ENCODE measurements around the gene C20orf204. TPM values are rescaled to one million over a fixed set of nuclear protein-coding genes. Genes with fewer than 3 reads are reported as not detected.
A peak's percentile ranks its signal among the peaks of the same experiment; 100 is the strongest.

Gene C20orf204
- total RNA-seq, 1 donor from 2014 or later = 0.74 TPM

DNA sequence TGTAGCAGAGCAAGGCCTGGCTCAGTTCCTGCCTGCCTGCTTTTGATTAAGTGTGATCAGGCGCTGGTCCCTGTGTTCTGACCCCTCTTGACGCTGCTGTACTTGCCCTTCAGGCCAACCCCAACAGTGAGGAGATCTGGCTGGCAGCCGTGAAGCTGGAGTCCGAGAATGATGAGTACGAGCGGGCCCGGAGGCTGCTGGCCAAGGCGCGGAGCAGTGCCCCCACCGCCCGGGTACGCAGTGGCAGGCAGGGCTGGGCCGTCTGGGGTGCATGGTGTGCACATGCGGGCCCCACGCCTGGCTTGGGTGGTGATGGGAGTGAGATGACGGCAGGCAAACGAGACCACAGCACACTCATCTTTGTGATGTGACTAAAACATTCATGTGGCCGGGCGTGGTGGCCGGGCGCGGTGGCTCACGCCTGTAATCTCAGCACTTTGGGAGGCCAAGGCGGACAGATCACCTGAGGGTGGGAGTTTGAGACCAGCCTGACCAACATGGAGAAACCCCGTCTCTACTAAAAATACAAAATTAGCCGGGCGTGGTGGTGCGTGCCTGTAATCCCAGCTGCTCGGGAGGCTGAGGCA is 10.1 kb upstream of the C20orf204 start:
- DNase-seq (ENCODE audit: low spot score) = no peak

DNA sequence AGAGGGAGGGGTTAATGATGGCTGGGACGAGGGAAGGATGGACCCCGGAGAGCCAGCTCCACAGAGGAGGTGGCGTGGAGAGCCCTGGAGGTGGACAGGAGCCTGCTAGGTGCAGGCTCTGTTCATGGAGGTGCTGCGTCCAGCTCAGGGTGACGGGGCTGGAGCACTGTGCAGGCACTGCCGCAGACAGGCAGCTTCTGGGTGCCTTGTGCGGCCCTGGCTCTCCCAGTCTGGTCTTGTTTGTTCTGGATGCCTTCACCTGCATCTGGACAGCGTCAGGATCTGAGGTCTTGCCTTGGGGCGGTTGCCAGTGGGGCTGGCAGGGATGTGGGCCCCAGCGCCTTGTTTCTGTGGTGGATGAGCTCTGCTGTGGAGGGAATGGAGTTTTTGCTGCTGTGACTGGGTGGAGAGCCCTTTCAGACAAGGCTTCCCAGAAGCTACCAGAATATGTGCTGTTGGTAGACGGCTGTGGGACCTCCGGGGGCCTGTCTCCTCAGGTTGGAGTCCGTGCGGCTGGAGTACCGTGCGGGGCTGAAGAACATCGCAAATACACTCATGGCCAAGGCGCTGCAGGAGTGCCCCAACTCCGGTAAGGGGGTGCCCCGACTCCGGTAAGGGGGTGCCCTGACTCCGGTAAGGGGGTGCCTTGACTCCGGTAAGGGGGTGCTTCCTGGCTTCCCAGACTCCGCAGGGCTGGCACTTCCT is 7.8 kb upstream of the C20orf204 start:
- no peak for DNase-seq (ENCODE audit: low spot score)

DNA sequence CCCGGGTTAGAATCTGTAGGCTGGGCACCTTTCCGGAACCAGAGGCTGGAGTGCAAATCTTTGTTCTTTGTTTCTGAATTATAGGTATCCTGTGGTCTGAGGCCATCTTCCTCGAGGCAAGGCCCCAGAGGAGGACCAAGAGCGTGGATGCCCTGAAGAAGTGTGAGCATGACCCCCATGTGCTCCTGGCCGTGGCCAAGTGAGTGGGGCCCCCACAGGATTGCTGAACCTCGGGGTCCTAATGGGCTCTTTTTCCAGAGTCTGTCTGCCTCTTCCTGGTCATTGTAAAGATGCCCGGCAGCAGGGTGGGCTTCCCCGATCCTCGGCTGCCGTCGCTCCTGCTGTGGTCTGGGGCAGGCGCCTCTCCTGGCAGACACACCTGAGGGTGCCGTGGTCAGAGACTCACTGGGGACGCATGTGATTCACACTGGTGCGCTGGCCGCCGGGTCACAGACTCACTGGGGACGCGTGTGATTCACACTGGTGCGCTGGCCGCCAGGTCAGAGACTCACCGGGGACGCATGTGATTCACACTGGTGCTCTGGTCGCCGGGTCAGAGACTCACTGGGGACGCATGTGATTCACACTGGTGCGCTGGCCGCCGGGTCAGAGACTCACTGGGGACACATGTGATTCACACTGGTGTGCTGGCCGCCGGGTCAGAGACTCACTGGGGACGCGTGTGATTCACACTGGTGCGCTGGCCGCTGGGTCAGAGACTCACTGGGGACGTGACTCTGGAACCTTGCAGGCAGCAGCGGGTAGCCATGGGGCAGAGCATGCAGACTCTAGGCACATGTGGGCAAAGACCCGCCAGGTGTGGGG is 6.5 kb upstream of the C20orf204 start:
- DNase-seq (ENCODE audit: low spot score) = no peak

DNA sequence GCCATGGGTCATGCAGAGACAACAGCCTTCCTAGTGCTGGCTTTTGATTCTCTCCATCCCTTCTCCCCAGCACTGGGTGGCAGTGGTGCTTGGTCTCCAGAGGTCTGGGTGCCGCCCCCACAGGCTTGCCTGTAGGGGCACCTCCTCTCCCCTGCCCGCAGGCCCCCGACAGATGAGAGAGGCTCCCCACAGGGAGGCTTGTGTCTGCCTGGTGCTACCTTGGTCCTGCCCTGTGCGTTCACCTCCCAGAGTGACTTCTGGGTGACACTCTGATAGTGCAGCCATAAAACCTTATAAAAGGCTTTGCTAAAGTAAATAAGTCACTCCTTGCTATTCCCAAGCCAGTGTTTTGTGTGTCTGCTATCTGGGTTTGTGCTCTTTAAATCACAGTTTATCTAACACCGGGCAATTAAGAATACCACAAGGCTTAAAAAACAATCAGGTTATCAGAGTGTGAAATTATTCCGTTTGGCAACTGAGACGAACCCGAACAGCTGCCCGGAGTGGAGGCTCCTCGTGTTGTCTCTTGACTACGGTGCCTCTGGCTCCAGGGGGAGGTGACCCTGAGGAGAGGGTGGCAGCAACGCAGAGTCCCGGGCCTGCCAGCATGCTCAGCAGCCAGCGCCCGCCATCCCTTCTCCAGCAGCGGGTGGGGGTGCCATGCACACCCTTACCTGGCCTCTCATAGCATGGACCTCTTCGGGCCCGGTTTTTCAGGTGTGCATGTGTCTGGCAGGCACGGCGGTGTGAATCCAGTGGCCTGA is 5.4 kb upstream of the C20orf204 start:
- DNase-seq (ENCODE audit: low spot score) = no peak

DNA sequence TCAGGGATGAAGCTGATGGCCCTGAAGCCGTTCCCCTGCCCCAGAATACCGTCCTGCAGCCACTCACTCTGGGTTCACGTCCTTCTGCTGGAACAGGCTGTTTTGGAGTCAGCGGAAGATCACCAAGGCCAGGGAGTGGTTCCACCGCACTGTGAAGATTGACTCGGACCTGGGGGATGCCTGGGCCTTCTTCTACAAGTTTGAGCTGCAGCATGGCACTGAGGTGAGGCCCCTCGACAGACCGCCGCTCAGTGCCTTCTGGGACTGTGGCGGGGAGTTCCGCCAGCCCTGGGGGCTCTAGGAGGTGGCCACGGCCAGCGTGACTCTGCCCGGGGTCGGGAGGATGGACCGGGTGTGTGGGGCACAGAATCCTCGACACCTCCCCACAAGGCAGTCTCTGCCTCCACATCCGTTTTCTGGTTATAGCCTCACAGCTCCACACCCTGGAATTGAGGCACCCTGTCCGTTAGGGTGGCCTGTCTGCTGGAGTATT is 4.1 kb upstream of the C20orf204 start:
- no peak for DNase-seq (ENCODE audit: low spot score)

DNA sequence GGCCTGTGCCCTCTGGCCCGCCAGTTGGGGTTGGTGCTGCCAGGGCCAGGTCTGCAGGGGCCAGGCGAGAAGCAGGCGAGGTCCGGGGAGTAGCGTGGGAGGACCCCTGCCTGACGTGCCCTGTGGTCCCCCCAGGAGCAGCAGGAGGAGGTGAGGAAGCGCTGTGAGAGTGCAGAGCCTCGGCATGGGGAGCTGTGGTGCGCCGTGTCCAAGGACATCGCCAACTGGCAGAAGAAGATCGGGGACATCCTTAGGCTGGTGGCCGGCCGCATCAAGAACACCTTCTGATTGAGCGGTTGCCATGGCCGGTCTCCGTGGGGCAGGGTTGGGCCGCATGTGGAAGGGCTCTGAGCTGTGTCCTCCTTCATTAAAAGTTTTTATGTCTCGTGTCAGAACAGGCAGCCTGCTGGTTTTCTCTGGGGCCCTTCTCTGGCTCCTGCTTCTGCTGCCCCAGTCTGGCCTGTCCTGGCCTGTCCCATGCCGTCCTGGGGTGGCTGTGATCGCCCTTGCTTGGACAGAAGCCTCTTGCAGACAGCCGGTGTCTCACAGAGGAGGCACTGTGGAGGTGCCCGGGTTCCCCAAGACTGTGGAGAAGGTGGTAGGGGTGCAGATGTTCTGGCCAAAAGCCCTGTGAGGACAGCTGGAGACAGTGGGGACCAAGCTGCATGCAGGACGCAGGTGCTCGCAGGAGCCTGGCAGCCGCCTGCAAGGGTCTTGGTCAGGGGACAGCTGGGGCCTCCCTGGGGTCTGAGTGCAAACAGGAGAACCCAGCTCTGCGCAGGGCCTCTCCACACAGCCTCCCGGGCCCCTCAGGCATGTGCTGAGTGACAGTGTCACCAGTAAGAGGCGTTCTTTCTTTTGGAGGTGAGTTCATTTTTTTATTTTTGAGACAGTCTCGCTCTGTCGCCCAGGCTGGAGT is 3.0 kb upstream of the C20orf204 start:
- DNase-seq (ENCODE audit: low spot score) = no peak

DNA sequence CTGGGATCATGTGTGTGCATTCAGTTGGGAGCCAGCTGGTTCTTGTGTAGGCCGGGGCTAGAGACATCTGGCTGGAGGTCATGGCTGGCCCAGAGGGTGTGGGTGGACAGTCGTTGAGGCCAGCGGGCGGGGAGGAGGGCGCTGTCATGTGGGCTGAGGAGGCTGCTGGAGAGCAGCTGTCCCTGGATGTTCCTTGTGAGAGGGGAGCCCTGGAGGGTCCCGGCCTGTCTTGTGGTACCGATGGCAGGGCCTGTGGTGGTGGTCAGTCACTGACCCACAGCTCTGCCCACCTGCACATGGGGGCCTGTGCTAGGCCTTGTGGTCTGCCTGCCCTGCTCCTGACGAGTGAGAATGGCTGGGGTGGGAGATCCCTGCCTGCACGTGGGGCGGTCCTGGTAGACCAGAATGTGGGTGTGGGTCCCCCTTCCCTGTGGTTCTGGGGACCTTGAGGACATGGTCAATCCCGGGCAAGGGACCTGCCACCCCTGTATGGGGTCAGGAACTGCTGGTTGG is 1.9 kb upstream of the C20orf204 start:
- no peak for DNase-seq (ENCODE audit: low spot score)

DNA sequence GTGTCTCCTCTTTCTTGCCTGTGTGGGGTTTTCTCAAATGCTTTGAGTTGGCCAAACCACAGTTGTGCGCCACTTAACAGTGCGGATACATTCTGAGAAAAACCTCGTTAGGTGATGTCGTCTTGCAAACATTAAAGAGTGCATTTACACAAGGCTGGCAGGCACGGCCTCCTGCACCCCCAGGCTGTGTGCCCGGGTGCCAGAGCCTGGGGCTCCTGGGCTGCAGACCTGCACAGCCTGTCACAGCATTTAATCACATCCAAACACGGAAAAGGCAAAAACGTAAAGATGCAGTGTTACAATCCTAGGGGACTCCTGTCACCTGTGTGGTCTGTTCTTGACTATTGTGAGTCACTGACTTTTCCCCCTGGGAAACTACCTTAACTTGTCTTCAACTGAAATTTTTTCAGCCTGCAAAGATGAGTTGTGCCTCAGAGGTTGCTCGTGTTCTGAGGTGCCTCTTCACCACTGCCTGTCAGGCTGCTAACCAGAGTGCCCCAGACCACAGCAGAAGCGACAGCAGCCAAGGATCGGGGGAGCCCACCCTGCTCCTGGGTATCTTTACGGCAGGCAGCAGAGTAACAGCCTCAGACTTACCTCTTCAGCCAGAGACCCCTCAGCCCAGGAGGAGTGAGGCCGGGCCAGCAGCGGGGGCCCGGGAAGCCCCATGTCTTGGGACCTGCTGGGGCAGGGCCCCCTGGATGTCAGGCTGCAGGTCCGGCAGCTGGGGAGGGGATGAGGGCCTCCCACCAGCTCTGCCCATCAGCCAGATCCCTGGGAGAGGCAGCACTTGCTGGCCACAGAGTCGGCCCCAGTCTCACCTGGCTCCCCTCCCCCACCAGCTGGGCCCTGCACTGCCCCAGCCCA is 683 bp upstream of the C20orf204 start:
- DNase-seq (ENCODE audit: low spot score) = no peak

DNA sequence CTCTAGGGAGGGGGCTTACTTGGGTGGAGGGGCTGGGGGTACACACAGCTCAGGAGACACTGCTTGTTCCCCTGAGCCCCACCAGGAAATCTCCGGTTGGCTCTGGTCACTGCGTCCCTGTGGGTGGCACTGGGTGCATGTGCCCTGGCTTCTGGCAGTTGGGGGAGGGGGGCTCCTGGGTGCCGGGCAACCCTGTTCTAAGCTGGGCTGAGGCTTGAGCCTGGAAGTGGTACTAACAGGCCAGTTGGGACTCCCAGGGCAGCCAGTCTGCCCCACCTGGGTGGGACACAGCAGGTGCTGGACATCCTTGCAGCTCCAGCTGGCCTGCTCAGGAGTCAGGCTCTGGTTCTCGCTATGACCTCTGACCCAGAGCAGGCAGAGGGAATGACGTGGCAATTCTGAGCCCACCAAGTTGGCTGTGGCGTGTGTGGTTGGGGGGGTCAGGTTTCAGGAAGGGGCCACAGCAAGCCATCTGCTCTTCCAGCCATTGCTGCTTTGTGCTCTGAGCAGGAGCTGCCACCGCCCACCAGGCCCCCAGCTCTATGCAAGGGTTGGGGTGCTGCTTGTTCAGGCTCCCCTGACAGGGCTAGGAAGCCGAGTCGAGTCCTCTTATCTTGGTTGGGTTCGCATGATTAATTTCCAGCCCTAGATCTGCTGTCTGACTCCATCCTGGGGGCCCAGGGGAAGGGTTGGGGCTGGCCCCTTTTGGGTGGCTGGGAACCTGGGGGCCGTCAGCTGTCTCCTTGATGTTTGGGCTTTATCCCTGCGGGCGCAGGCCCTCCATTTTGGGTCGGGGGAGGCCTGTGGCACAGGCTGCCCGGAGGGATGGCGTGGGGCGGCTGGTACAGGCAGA is 590 bp downstream of the C20orf204 start:
- no peak for DNase-seq (ENCODE audit: low spot score)

DNA sequence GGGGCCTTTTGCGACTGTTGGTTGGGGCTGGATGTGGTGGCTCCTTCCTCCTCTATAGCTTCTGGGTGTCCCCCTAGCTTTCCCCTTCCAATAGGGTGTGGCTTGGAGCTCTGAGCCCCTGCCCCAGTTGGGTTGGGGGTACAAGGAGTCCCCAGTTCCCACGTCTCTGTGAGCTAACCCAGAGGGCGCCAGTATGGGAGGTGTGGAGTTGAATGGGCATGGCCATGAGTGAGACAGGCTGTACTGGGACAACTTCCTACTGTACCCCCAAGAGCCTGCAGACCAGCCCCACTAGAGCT is 1.2 kb downstream of the C20orf204 start:
- no peak for DNase-seq (ENCODE audit: low spot score)

DNA sequence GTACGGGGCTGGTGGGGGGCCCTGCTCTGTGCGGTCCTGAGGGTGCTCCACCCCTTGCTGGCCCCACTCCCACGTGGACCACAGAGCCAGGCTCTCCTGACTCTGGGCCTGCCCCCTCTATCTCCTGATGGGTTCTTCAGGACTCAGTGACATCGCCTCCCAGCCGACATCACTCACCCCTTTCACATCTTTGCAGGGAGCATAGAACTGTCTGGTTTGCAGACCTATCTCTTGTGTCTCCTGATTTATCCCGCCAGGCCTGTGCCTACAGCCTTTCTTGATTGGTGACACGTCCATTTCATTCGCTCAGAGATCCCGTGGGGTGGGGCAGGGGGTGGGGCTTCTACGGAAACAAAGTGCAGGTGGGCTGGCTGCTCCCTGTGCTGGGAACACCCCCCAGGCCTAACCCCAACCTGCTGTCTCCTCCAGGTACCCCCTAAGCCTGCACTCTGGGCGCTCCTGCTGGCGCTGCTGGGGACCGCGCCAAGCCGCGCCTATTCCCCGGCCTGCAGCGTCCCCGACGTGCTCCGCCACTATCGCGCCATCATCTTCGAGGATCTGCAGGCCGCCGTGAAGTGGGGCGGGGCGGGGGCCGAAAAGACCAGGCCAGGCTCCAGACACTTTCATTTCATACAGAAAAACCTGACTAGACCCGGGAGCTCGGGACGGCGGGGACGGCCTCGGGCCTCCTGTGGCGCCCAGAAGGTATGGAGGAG is 1.7 kb downstream of the C20orf204 start:
- DNase-seq (ENCODE audit: low spot score) = no peak

DNA sequence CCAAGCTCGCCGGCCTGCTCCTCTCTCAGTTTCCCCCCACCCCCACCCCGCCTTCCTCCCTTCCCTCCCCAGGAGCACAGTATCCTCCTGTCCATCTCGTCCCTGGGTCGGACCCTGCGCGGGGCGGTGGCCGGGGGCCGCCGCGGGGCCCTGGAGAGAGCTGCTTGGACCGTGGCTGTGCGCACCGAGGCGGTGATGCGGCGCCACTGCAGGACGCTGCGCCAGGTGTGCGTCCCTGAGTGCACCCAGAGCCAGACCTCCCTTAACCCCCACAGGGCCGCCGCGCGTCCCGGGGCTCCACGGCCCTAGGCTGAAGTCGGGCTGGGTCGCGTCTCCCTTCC is 2.2 kb downstream of the C20orf204 start:
- no peak for DNase-seq (ENCODE audit: low spot score)

DNA sequence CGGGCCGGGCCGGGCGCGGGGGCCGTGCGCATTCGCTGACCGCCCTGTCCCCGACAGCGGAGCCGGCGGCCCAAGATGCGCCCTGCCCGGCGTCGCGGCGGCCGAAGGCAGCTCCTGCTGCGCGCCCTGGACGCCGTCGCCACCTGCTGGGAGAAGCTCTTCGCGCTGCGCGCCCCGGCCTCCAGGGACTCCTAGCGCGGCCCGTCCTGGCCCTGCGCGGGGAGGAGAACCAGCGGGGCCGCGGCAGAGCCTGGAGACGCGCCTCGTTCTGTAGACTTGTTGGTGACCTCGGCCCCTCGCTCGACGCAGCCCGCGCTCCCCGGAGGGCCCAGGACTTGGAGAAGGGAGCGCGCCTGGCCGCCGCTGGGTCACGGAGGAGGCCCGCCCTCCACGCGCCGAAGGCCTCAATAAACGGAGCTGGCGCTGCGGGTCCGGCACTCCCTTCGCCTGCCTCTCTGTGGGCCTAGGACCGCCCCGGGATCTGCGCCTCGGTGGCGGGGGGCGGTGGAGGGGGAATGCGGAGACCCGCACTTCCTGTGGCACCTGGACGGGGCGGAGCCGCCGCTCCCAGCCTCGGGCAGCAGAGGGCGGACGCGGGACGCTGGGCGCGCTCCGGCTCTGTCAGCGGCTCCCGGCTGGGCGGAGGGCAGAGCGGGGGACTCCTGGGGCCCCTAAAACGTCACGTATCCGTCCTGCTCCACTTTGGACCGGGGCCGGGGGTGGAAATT is 2.7 kb downstream of the C20orf204 start:
- peak; percentile 95 for DNase-seq (ENCODE audit: low spot score)

DNA sequence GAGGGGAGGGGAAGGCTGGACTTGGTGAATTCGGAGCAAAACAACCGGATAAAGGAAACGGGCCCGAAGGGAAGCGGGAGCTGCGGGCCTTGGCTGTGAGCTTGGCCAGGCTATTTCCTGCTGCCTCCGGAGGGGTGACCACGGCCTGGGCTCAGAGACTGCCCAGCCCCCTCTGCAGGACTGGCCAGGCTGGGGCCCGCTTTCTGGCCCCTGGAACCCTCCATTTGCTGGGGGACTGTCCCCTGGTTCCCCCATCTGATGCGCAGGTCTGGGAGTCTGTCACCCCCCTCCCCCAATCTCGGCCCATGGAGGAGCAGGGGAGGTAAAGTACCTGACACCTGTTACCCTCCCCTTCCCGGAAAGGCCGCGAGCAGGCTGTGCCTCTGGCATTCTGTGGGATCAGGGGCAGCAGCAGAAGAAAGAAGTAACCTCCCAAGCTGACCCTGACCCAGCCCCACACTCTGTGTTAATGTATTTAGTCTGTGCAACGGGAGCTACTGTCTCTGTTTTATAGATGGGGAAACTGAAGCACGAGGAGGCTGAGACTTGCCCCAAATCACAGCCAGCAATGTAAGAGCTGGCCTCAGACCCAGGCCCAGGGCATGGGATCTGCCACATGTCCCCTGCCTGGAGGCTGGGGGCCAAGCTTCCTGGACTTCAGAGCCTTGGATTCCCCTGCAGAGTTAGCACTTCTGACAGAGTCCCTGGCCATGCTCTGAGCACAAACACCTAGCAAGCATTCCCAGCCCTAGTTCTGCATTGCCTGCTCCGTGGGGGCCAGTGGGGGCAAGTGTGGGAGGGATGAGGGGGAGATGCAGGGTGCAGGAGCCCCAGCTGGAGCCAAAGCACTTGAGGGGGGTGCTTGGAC is 3.5 kb downstream of the C20orf204 start:
- DNase-seq (ENCODE audit: low spot score) = no peak

DNA sequence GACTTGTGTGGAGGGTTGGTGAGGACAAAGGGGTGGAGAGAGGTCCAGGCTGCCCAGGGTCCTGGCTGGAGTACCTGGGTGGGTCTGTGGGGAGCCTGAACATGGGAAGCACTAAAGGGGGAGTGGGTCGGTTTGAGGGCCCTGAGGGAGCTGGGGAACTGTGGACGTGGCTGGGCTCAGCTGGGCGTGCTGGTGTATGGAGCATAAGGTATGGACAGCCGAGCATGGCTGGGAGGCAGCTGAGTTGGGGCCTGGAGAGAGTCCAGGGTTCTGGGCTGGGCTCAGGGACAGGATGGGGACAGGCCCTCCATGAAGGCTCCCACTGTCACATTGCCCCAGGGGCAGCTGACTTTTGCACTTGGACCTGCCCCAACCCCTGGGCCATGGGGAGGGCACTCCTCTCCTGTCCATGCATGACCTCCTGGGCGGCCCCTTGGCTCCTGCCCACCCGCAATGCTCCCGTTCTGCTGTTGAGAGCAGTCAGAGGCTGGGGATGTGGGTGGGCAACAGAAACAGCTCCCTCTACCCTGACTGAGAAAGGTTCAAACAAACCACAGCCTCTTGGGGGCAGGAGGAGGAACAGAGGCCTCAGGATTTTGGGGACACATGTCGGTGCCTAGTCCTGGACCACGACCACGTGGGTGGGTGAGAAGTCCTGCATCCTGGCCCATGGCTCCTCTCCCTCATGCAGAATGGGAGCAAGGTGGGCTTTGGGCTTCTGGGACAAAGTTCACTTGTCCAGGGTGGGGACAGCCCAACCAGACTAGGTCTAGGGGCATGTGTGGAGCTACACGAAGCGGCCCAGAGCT is 4.5 kb downstream of the C20orf204 start:
- DNase-seq (ENCODE audit: low spot score) = no peak

Data from mesenteric fat pad (tissue), 1 donor.